Lung microvascular endothelial cell (primary cell): ENCODE results near the gene TSPAN11. TPM values are rescaled to one million over a fixed set of nuclear protein-coding genes. Genes with fewer than 3 reads are reported as not detected.

Source experiments
- DNase-seq, 2 donors: peaks; one replicate each; pipeline versions ENCODE4 v3.0.0 to v3.0.0-alpha.2; 2010; ENCODE audit warnings: low read depth in 2 of 2
- total RNA-seq: library from RNA; depleted of rRNA; stranded (reverse); fragments of >200 nt; gene quantifications from 2 replicates; pipeline ENCODE4 v1.2.1, GENCODE V29; 2014

Gene TSPAN11
- total RNA-seq, 1 donor from 2014 or later, result 5.0 TPM

GRCh38 chr12:31041033-31041564, 114.6 kb downstream of the TSPAN11 start:
- peak in 1 of 2 donors; percentile 51 for DNase-seq

Other genes with a start within 250 kb of the TSPAN11 start
- 31.5 and 32.0 TPM in 2 replicates for gene IPO8, start 230.9 kb upstream of the TSPAN11 start, total RNA-seq
- gene CAPRIN2, start 171.8 kb upstream of the TSPAN11 start, total RNA-seq, result 7.8 and 9.5 TPM in 2 replicates
- 7.8 and 8.9 TPM in 2 replicates for gene DDX11, start 147.1 kb downstream of the TSPAN11 start, total RNA-seq